HEK293 (cell line): ENCODE measurements around the gene FBLN2.
A peak's percentile ranks its signal among the peaks of the same experiment; 100 is the strongest.

Experiments used
- GFI1B ChIP-seq: fragments of 450-650 bp; formaldehyde crosslinking; IDR thresholded peaks from 2 replicates; pipeline ENCODE4 v1.5.1; 2016; ENCODE audit warnings: missing biosample characterization, missing genetic modification characterization
- GLIS2 ChIP-seq: fragments of 450-650 bp; formaldehyde crosslinking; IDR thresholded peaks from 2 replicates; pipeline ENCODE4 v1.5.1; 2016; ENCODE audit warnings: missing biosample characterization, missing genetic modification characterization
- IKZF3 ChIP-seq: fragments of 450-650 bp; IDR thresholded peaks from 2 replicates; pipeline ENCODE4 v1.5.0; 2018; ENCODE audit warnings: missing biosample characterization, mild to moderate bottlenecking, missing genetic modification characterization, moderate library complexity
- KLF17 ChIP-seq: fragments of 450-650 bp; formaldehyde crosslinking; IDR thresholded peaks from 2 replicates; pipeline ENCODE4 v1.5.1; 2016; ENCODE audit warnings: missing biosample characterization, missing genetic modification characterization
- OSR2 ChIP-seq: fragments of 450-650 bp; formaldehyde crosslinking; IDR thresholded peaks from 2 replicates; pipeline ENCODE4 v1.5.1; 2016; ENCODE audit warnings: missing biosample characterization, missing genetic modification characterization
- PATZ1 ChIP-seq: fragments of 450-650 bp; formaldehyde crosslinking; IDR thresholded peaks from 2 replicates; pipeline ENCODE4 v1.5.1; 2016; ENCODE audit warnings: missing biosample characterization, missing genetic modification characterization
- SP3 ChIP-seq: fragments of 450-650 bp; formaldehyde crosslinking; IDR thresholded peaks from 2 replicates; pipeline ENCODE4 v1.5.1; 2016; ENCODE audit warnings: missing biosample characterization, missing genetic modification characterization
- TSHZ1 ChIP-seq: fragments of 450-650 bp; formaldehyde crosslinking; IDR thresholded peaks from 2 replicates; pipeline ENCODE4 v1.5.1; 2016; ENCODE audit warnings: missing biosample characterization, missing genetic modification characterization, borderline replicate concordance
- ZBTB26 ChIP-seq: fragments of 450-650 bp; formaldehyde crosslinking; optimal IDR thresholded peaks from 2 replicates; pipeline ENCODE3; 2016; ENCODE audit warnings: missing biosample characterization, mild to moderate bottlenecking, missing genetic modification characterization
- ZBTB48 ChIP-seq: fragments of 450-650 bp; formaldehyde crosslinking; IDR thresholded peaks from 2 replicates; pipeline ENCODE4 v1.5.1; 2016; ENCODE audit warnings: missing biosample characterization, missing genetic modification characterization
- ZBTB8A ChIP-seq: fragments of 450-650 bp; formaldehyde crosslinking; IDR thresholded peaks from 2 replicates; pipeline ENCODE4 v1.5.1; 2016; ENCODE audit warnings: missing biosample characterization, missing genetic modification characterization
- ZFP69B ChIP-seq: fragments of 450-650 bp; formaldehyde crosslinking; IDR thresholded peaks from 2 replicates; pipeline ENCODE4 v1.5.1; 2016; ENCODE audit warnings: missing biosample characterization, missing genetic modification characterization
- ZNF138 ChIP-seq: fragments of 450-650 bp; formaldehyde crosslinking; IDR thresholded peaks from 2 replicates; pipeline ENCODE4 v1.5.1; 2016; ENCODE audit warnings: missing biosample characterization, missing genetic modification characterization, borderline replicate concordance
- ZNF2 ChIP-seq: fragments of 450-650 bp; formaldehyde crosslinking; IDR thresholded peaks from 2 replicates; pipeline ENCODE4 v1.5.1; 2016; ENCODE audit warnings: missing biosample characterization, missing genetic modification characterization
- ZNF324 ChIP-seq: fragments of 450-650 bp; formaldehyde crosslinking; IDR thresholded peaks from 2 replicates; pipeline ENCODE4 v1.5.1; 2016; ENCODE audit warnings: missing biosample characterization, missing genetic modification characterization
- ZNF391 ChIP-seq: fragments of 450-650 bp; formaldehyde crosslinking; IDR thresholded peaks from 2 replicates; pipeline ENCODE4 v1.5.1; 2016; ENCODE audit warnings: low read depth, missing biosample characterization, missing genetic modification characterization, borderline replicate concordance
- ZNF394 ChIP-seq: fragments of 450-650 bp; formaldehyde crosslinking; IDR thresholded peaks from 2 replicates; pipeline ENCODE4 v1.5.1; 2016; ENCODE audit warnings: missing biosample characterization, missing genetic modification characterization, mild to moderate bottlenecking, moderate library complexity, borderline replicate concordance
- ZNF501 ChIP-seq: fragments of 450-650 bp; formaldehyde crosslinking; IDR thresholded peaks from 2 replicates; pipeline ENCODE4 v1.5.1; 2016; ENCODE audit warnings: missing biosample characterization, missing genetic modification characterization
- ZNF521 ChIP-seq: fragments of 450-650 bp; formaldehyde crosslinking; IDR thresholded peaks from 2 replicates; pipeline ENCODE4 v1.5.1; 2017; ENCODE audit warnings: missing biosample characterization, mild to moderate bottlenecking, missing genetic modification characterization
- ZNF549 ChIP-seq: fragments of 450-650 bp; IDR thresholded peaks from 2 replicates; pipeline ENCODE4 v1.5.1; 2018; ENCODE audit warnings: missing biosample characterization, missing genetic modification characterization, mild to moderate bottlenecking, inconsistent platforms, moderate library complexity
- ZNF610 ChIP-seq: fragments of 450-650 bp; formaldehyde crosslinking; IDR thresholded peaks from 2 replicates; pipeline ENCODE4 v1.5.1; 2016; ENCODE audit warnings: missing biosample characterization, missing genetic modification characterization, borderline replicate concordance
- ZNF621 ChIP-seq: fragments of 450-650 bp; formaldehyde crosslinking; IDR thresholded peaks from 2 replicates; pipeline ENCODE4 v1.5.1; 2017; ENCODE audit warnings: missing biosample characterization, missing genetic modification characterization
- ZNF629 ChIP-seq: fragments of 450-650 bp; formaldehyde crosslinking; IDR thresholded peaks from 2 replicates; pipeline ENCODE4 v1.5.1; 2017; ENCODE audit warnings: missing biosample characterization, missing genetic modification characterization
- ZNF639 ChIP-seq: fragments of 450-650 bp; formaldehyde crosslinking; IDR thresholded peaks from 2 replicates; pipeline ENCODE4 v1.5.1; 2016; ENCODE audit warnings: missing biosample characterization, missing genetic modification characterization
- ZNF645 ChIP-seq: fragments of 450-650 bp; formaldehyde crosslinking; IDR thresholded peaks from 2 replicates; pipeline ENCODE4; 2016; ENCODE audit warnings: missing biosample characterization, missing genetic modification characterization
- ZNF777 ChIP-seq: fragments of 450-650 bp; formaldehyde crosslinking; IDR thresholded peaks from 2 replicates; pipeline ENCODE4 v1.5.1; 2017; ENCODE audit warnings: missing biosample characterization, missing genetic modification characterization, borderline replicate concordance
- ZSCAN30 ChIP-seq: fragments of 450-650 bp; IDR thresholded peaks from 2 replicates; pipeline ENCODE4 v1.5.1; 2018; ENCODE audit warnings: missing biosample characterization, mild to moderate bottlenecking, missing genetic modification characterization, moderate library complexity

Gene FBLN2

GRCh38 chr3:13648060-13649001 is 99.4 kb downstream of the FBLN2 start (continued):
- TF ChIP-seq ZNF639 (tag by site-specific recombination) (peak; percentile 65; the same call in 1 of the 2 replicates), KLF17 (tag by site-specific recombination) (peak; percentile 78; the same call in 1 of the 2 replicates), OSR2 (tag by site-specific recombination) (no peak), ZNF138 (tag by site-specific recombination) (no peak), ZNF610 (tag by site-specific recombination) (peak; percentile 96), ZNF501 (peak; percentile 85; the same call in 1 of the 2 replicates), ZBTB48 (tag by site-specific recombination) (peak; percentile 54; the same call in 1 of the 2 replicates), ZSCAN30 (peak; percentile 80), ZNF521 (no peak), ZNF549 (no peak), PATZ1 (tag by site-specific recombination) (peak; percentile 51; the same call in 1 of the 2 replicates), ZNF2 (tag by site-specific recombination) (peak; percentile 96), ZNF391 (tag by site-specific recombination) (0 out of 2 replicates have a peak, but pooled peaks have one; percentile 64), SP3 (tag by site-specific recombination) (no peak), ZBTB8A (tag by site-specific recombination) (0 out of 2 replicates have a peak, but pooled peaks have one; percentile 39), ZNF324 (peak; percentile 75; the same call in 1 of the 2 replicates), ZBTB26 (tag by site-specific recombination) (peak; percentile 20), ZNF629 (tag by site-specific recombination) (peak; percentile 49; the same call in 1 of the 2 replicates), GFI1B (tag by site-specific recombination) (no peak), GLIS2 (tag by site-specific recombination) (peak; percentile 33; the same call in 1 of the 2 replicates), ZNF645 (tag by site-specific recombination) (no peak), ZNF621 (tag by site-specific recombination) (no peak), ZNF777 (tag by site-specific recombination) (no peak), ZNF394 (tag by site-specific recombination) (peak; percentile 59; the same call in 1 of the 2 replicates), ZFP69B (tag by site-specific recombination) (0 out of 2 replicates have a peak, but pooled peaks have one; percentile 13), IKZF3 (tag by site-specific recombination) (peak; percentile 42; the same call in 1 of the 2 replicates), TSHZ1 (tag by site-specific recombination) (0 out of 2 replicates have a peak, but pooled peaks have one; percentile 46)
